ENCODE measurements around the gene SCAND1.

DNA sequence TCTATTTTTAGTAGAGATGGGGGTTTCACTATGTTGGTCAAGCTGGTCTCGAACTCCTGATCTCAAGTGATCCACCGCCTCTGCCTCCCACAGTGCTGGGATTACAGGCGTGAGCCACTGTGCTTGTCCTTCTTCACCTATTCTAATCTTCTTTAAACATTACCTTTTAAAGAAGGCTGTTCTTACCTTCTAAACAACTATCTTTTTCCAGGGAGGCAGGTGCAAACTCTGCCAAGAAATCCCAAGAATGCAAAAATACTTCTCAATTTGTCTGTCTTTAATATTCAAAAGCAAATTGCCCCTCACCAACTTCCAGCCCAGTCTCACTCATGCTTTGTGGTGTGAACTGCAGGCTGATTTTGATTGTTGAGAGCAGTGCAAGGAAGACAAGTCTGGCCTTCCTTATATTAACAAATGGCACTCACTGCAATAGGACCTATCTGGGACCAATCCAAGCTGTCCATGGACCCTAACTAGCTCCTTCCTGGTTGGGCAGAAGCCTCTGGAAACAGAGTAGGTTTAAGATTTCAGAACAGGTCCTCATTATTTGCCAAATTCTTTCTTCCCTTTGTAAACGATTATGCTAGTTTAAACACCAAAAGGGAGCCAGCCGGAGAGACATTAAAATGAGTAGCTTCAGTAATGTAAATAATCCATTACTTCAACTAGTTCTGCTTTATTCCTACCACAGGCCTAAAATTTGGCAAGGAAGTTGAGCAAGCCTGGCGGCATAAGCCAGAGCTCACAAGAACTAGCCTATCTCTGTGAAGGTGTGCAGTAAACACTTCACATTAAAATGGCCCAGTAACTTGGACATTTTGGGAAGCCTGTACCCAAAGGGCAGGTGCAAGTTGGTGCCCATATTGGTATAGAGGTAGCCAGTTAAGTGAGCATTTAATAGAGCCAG is 1.6 kb downstream of the SCAND1 start:
- TF ChIP-seq, protein P1, sequence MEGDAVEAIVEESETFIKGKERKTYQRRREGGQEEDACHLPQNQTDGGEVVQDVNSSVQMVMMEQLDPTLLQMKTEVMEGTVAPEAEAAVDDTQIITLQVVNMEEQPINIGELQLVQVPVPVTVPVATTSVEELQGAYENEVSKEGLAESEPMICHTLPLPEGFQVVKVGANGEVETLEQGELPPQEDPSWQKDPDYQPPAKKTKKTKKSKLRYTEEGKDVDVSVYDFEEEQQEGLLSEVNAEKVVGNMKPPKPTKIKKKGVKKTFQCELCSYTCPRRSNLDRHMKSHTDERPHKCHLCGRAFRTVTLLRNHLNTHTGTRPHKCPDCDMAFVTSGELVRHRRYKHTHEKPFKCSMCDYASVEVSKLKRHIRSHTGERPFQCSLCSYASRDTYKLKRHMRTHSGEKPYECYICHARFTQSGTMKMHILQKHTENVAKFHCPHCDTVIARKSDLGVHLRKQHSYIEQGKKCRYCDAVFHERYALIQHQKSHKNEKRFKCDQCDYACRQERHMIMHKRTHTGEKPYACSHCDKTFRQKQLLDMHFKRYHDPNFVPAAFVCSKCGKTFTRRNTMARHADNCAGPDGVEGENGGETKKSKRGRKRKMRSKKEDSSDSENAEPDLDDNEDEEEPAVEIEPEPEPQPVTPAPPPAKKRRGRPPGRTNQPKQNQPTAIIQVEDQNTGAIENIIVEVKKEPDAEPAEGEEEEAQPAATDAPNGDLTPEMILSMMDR (IDR thresholded peaks at IDR 0.05): no peak
- TF ChIP-seq EZH2 (IDR thresholded peaks at IDR 0.05) (no peak), EZH2phosphoT487 (IDR thresholded peaks at IDR 0.05) (no peak)
